HepG2 (cell line): ENCODE measurements around the gene ARFGEF3. TPM values are rescaled to one million over a fixed set of nuclear protein-coding genes. Genes with fewer than 3 reads are reported as not detected.

Experiments
- ATAC-seq: fragments of 200-7000 bp; cut with Tn5 transposase; 3 replicates; pipeline ENCODE4 v1.9.1; 2020; ENCODE audit warnings: mild to moderate bottlenecking, moderate library complexity
- BruUV-seq: library from RNA; stranded (reverse); fragments of 400-500 nt; replicated peaks from 2 replicates; lab custom pipeline; 2021; lab: Mats Ljungman, UMichigan
- CTCF ChIA-PET: fragments of 300-600 bp; formaldehyde crosslinking; extraction: SDS; loops from one replicate; lab custom pipeline; 2021; ENCODE audit warnings: low total read pairs, inconsistent platforms, low intra/inter-chr PET ratio; lab: Yijun Ruan, JAX
- POLR2A ChIA-PET: fragments of 350-600 bp; sonication (Branson Sonifier 250); formaldehyde crosslinking; loops from one replicate; lab custom pipeline; 2020; ENCODE audit warnings: antibody characterized with exemption, inconsistent platforms; lab: Yijun Ruan, JAX
- DNase-seq: peaks from one replicate; pipeline ENCODE4 v3.0.0-alpha.2; 2015; ENCODE audit warnings: low spot score
- FAIRE-seq: peaks from 3 replicates; lab custom pipeline; 2011; peaks lifted over from hg19 to GRCh38; lab: Jason Lieb, UNC
- H2AFZ ChIP-seq: one replicate; pipeline ENCODE4 v1.6.1; 2011; ENCODE audit warnings: low read length, inconsistent platforms
- H3K27ac ChIP-seq: fragments of 300-600 bp; 3 replicates; pipeline ENCODE4 v1.8.0; 2011; ENCODE audit warnings: mixed run types, mild to moderate bottlenecking, mixed read lengths, low read length, inconsistent platforms; ENCODE audit not compliant: insufficient read depth; ENCODE audit errors: extremely low read length
- H3K27me3 ChIP-seq, 2 experiments: fragments of 200-600 bp in 1 of 2; 2 replicates in 1 of 2; 3 replicates in 1 of 2; pipeline versions ENCODE4 v1.6.0 to v1.8.0; 2011; ENCODE audit warnings: low read length in 2 of 2, mild to moderate bottlenecking in 2 of 2, moderate library complexity in 2 of 2, inconsistent platforms in 1 of 2; ENCODE audit not compliant: insufficient read depth in 2 of 2, control insufficient read depth in 1 of 2
- H3K36me3 ChIP-seq, 2 experiments: fragments of 200-600 bp in 1 of 2; replicated peaks in 1 of 2; 2 replicates in 1 of 2; 3 replicates in 1 of 2; pipeline versions ENCODE4 v1.5.1 to v1.8.0; 2011; ENCODE audit warnings: low read length in 2 of 2, inconsistent platforms in 1 of 2; ENCODE audit not compliant: insufficient read depth in 2 of 2, control insufficient read depth in 1 of 2
- H3K4me1 ChIP-seq: 2 replicates; pipeline ENCODE4 v1.5.1; 2012; ENCODE audit warnings: low read length, inconsistent platforms; ENCODE audit not compliant: insufficient read depth
- H3K4me2 ChIP-seq: 2 replicates; pipeline ENCODE4 v1.6.0; 2011; ENCODE audit warnings: low read depth, low read length, inconsistent platforms
- H3K4me3 ChIP-seq, 3 experiments: fragments of 200-600 bp in 1 of 3; sonication (generic), shearing (Covaris generic) in 1 of 3; replicated peaks in 1 of 3; 2 replicates each; pipeline ENCODE4 v1.5.1; 2011 to 2016; ENCODE audit warnings: low read length in 3 of 3, inconsistent platforms in 2 of 3, low read depth in 2 of 3, mild to moderate bottlenecking in 2 of 3, control low read depth in 1 of 3, mixed read lengths in 1 of 3; ENCODE audit not compliant: insufficient read depth in 1 of 3
- H3K79me2 ChIP-seq: one replicate; pipeline ENCODE4 v1.6.1; 2011; ENCODE audit warnings: low read length, inconsistent platforms; ENCODE audit not compliant: insufficient read depth
- H3K9ac ChIP-seq: 2 replicates; pipeline ENCODE4 v1.6.0; 2011; ENCODE audit warnings: mild to moderate bottlenecking, low read depth, low read length, inconsistent platforms; ENCODE audit not compliant: insufficient read depth
- H3K9me3 ChIP-seq: 2 replicates; pipeline ENCODE4 v1.5.1; 2012; ENCODE audit warnings: mild to moderate bottlenecking, low read length
- H4K20me1 ChIP-seq: 2 replicates; pipeline ENCODE4 v1.6.0; 2011; ENCODE audit warnings: inconsistent platforms, mild to moderate bottlenecking, low read length, moderate library complexity; ENCODE audit not compliant: insufficient read depth
- CBFB ChIP-seq: sonication (generic); formaldehyde crosslinking; IDR thresholded peaks from 2 replicates; pipeline ENCODE4 v1.4.0; 2020; ENCODE audit warnings: missing genetic modification reagents
- CBX2 ChIP-seq, 2 experiments: fragments of 200-600 bp in 1 of 2; sonication (generic); formaldehyde crosslinking in 1 of 2; IDR thresholded peaks; 2 replicates each; pipeline versions ENCODE4 v1.7.0 to v1.8.1; 2018 to 2022; ENCODE audit warnings: low read depth in 2 of 2, low read length in 1 of 2, mild to moderate bottlenecking in 1 of 2, missing genetic modification reagents in 1 of 2
- GTF3A ChIP-seq: sonication (generic); formaldehyde crosslinking; conservative IDR thresholded peaks from 2 replicates; pipeline ENCODE4 v1.4.0; 2020; ENCODE audit warnings: mild to moderate bottlenecking, missing genetic modification reagents
- HDAC1 ChIP-seq: sonication (generic); formaldehyde crosslinking; IDR thresholded peaks from 2 replicates; pipeline ENCODE4 v1.5.1; 2020; ENCODE audit warnings: mild to moderate bottlenecking, missing genetic modification reagents
- KLF13 ChIP-seq: sonication (generic); formaldehyde crosslinking; IDR thresholded peaks from 2 replicates; pipeline ENCODE4 v1.4.0; 2020; ENCODE audit warnings: mild to moderate bottlenecking, missing genetic modification reagents
- MAF1 ChIP-seq: sonication (generic); formaldehyde crosslinking; IDR thresholded peaks from 2 replicates; pipeline ENCODE4 v1.5.0; 2020; ENCODE audit warnings: missing genetic modification reagents, borderline replicate concordance
- MBD4 ChIP-seq: IDR thresholded peaks from 2 replicates; pipeline ENCODE4 v1.6.1; 2012; ENCODE audit warnings: low read length, inconsistent platforms, borderline replicate concordance
- MIER3 ChIP-seq: IDR thresholded peaks from 2 replicates; pipeline ENCODE4 v1.6.1; 2016; ENCODE audit warnings: missing compliant biosample characterization, borderline replicate concordance
- SOX6 ChIP-seq, 2 experiments: fragments of 450-650 bp in 1 of 2; sonication (generic) in 1 of 2; formaldehyde crosslinking in 1 of 2; IDR thresholded peaks; 2 replicates each; pipeline versions ENCODE4 v1.4.0 to v1.6.1; 2017 to 2020; ENCODE audit warnings: antibody characterized with exemption in 1 of 2, mild to moderate bottlenecking in 1 of 2, missing genetic modification reagents in 1 of 2
- SP5 ChIP-seq: IDR thresholded peaks from 2 replicates; pipeline ENCODE4 v1.6.1; 2016; ENCODE audit warnings: low read depth, borderline replicate concordance
- STAT5B ChIP-seq: sonication (generic); formaldehyde crosslinking; IDR thresholded peaks from 2 replicates; pipeline ENCODE4 v1.4.0; 2020; ENCODE audit warnings: missing genetic modification reagents
- THYN1 ChIP-seq: sonication (generic); formaldehyde crosslinking; IDR thresholded peaks from 2 replicates; pipeline ENCODE4 v1.8.1; 2023; ENCODE audit warnings: low read depth, mild to moderate bottlenecking, moderate library complexity, missing genetic modification reagents, borderline replicate concordance
- XRCC5 ChIP-seq: fragments of 200-400 bp; formaldehyde crosslinking; optimal IDR thresholded peaks from 2 replicates; pipeline ENCODE3; 2017; ENCODE audit warnings: mild to moderate bottlenecking, low read length
- ZBTB3 ChIP-seq: sonication (generic); formaldehyde crosslinking; IDR thresholded peaks from 2 replicates; pipeline ENCODE4 v1.4.0; 2020; ENCODE audit warnings: low read depth, mild to moderate bottlenecking, moderate library complexity, missing genetic modification reagents, borderline replicate concordance
- ZNF180 ChIP-seq: sonication (generic); formaldehyde crosslinking; IDR thresholded peaks from 2 replicates; pipeline ENCODE4 v1.4.0; 2020; ENCODE audit warnings: low read depth, missing genetic modification reagents, borderline replicate concordance
- ZSCAN9 ChIP-seq: IDR thresholded peaks from 2 replicates; pipeline ENCODE4 v1.6.1; 2016; ENCODE audit warnings: borderline replicate concordance
- WGBS: methylation state at CpG from one replicate; pipeline ENCODE4 v1.1.6; 2017; ENCODE audit warnings: low lambda C conversion rate; 5-methylcytosine and 5-hydroxymethylcytosine counted together
- in situ Hi-C: cut with HindIII; loops from 2 replicates; pipeline ENCODE4 v1.10.0; 2017; ENCODE audit warnings: low pct_unique_long_range_greater_than_20kb; ENCODE audit not compliant: extremely low pct_ligation_motif_present
- intact Hi-C: fragments of 100-400 bp; cut with micrococcal nuclease; formaldehyde crosslinking; loops from one replicate; pipeline ENCODE4 v1.10.0; 2022; ENCODE audit not compliant: unreplicated experiment
- polyA plus RNA-seq, 8 experiments: library from polyadenylated mRNA; depleted of rRNA in 3 of 8; stranded (reverse) in 7 of 8; unstranded in 1 of 8; fragments of >200 nt; fragmentation: Illumina TruSeq in 4 of 8; extraction: Trizol in 4 of 8; gene quantifications; 2 replicates each; pipeline versions ENCODE4 v1.2.1 to v1.2.3, GENCODE V29; 2011 to 2016; ENCODE audit warnings: low read depth in 4 of 8, missing spikeins in 1 of 8, mixed read lengths in 1 of 8; ENCODE audit not compliant: insufficient read depth in 1 of 8
- total RNA-seq, 5 experiments: library from RNA; depleted of rRNA; stranded (reverse); fragments of >200 nt; fragmentation: Illumina TruSeq; extraction: Trizol; gene quantifications; 2 replicates each; pipeline ENCODE4 v1.2.3, GENCODE V29; 2016; ENCODE audit warnings: low read depth in 1 of 5
- TF ChIP-seq, protein P1 (sequence below): sonication (generic); formaldehyde crosslinking; IDR thresholded peaks from 2 replicates; pipeline ENCODE4 v1.5.1; 2020; ENCODE audit warnings: mild to moderate bottlenecking, moderate library complexity, missing genetic modification reagents

The ARFGEF3 gene
- total and polyA plus RNA-seq, 2 of the 13 experiments (the other 11 are each of a cell fraction or from before 2014, with no cell fraction given), result 0.60 to 2.6 TPM

GRCh38 chr6:138318741-138319375, 157.1 kb downstream of the ARFGEF3 start (continued):
- TF ChIP-seq ZNF180 (CRISPR knock-in tag) (no peak), GTF3A (no peak), THYN1 (CRISPR knock-in tag) (no peak)

DNA sequence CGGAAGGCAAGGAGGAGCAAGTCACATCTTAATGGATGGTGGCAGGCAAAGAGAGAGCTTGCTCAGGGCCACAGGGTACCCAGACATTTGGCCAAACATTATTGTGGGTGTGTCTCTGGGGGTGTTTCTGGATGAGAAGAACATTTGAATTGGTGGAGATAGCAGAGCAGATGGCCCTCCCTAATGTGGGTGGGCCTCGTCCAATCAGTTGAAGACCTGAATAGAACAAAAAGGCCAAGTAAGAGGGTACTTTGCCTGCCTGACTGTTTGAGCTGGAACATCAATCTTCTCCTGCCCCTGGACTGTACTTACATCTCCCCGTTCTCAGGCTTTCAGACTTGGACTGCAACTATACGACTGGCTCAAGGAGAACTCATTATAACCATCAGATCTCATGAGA, 160.2 kb downstream of the ARFGEF3 start:
- no peaks in the 10 kb centered on the region for H3K36me3 ChIP-seq
- CTCF ChIA-PET, result no interaction called here
- no peaks in the 10 kb centered on the region for H3K4me1 ChIP-seq
- 0 out of 5 replicates have a peak, but pooled peaks cover 0 to 1% of the 10 kb centered on the region in 2 experiments for H3K27me3 ChIP-seq
- BruUV-seq, result no TSS peak
- H3K4me3 ChIP-seq, result no peak overlapping the region
- H2AFZ ChIP-seq, result no peak overlapping the region
- in situ Hi-C loops (no loop called here), intact Hi-C loops (no loop called here)
- H3K27ac ChIP-seq, result no peak overlapping the region
- POLR2A ChIA-PET, result no interaction called here
- H3K9me3 ChIP-seq, result no peaks in the 10 kb centered on the region
- no peak overlapping the region for H3K4me2 ChIP-seq
- WGBS, result 90% methylated on average over 4 of the region's 4 CpGs
- H4K20me1 ChIP-seq, result no peaks in the 10 kb centered on the region
- no peaks in the 10 kb centered on the region for H3K79me2 ChIP-seq
- no peak overlapping the region for H3K9ac ChIP-seq
- no peak for FAIRE-seq
- DNase-seq, result no peak
- no peak for ATAC-seq
- no peak for TF ChIP-seq MBD4
- no peak for TF ChIP-seq KLF13 (CRISPR knock-in tag)
- TF ChIP-seq CBX2 (IDR thresholded peaks at IDR 0.05; ENCODE audit: low read depth, low read length), result no peak
- TF ChIP-seq CBX2 (CRISPR knock-in tag; IDR thresholded peaks at IDR 0.05; ENCODE audit: low read depth), result no peak
- no peak for TF ChIP-seq MAF1 (CRISPR knock-in tag)
- TF ChIP-seq XRCC5, result no peak
- TF ChIP-seq SOX6 (IDR thresholded peaks at IDR 0.05), result no peak
- TF ChIP-seq SOX6 (CRISPR knock-in tag; IDR thresholded peaks at IDR 0.05), result no peak
- TF ChIP-seq ZSCAN9 (CRISPR knock-in tag), result no peak
- no peak for TF ChIP-seq SP5 (CRISPR knock-in tag)
- TF ChIP-seq, protein P1, sequence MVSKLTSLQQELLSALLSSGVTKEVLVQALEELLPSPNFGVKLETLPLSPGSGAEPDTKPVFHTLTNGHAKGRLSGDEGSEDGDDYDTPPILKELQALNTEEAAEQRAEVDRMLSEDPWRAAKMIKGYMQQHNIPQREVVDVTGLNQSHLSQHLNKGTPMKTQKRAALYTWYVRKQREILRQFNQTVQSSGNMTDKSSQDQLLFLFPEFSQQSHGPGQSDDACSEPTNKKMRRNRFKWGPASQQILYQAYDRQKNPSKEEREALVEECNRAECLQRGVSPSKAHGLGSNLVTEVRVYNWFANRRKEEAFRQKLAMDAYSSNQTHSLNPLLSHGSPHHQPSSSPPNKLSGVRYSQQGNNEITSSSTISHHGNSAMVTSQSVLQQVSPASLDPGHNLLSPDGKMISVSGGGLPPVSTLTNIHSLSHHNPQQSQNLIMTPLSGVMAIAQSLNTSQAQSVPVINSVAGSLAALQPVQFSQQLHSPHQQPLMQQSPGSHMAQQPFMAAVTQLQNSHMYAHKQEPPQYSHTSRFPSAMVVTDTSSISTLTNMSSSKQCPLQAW, result no peak
- no peak for TF ChIP-seq STAT5B (CRISPR knock-in tag)
- no peak for TF ChIP-seq MIER3 (CRISPR knock-in tag)
- no peak for TF ChIP-seq CBFB (CRISPR knock-in tag)
- no peak for TF ChIP-seq HDAC1 (CRISPR knock-in tag)
- TF ChIP-seq ZBTB3 (CRISPR knock-in tag), result no peak
